Loucy (cell line): ENCODE measurements around the gene ORC3.

ENCODE experiments used
- CTCF ChIP-seq: fragments of 200-600 bp; sonication (generic); conservative IDR thresholded peaks from 2 replicates; pipeline ENCODE4 v1.5.1; 2014; ENCODE audit warnings: mild to moderate bottlenecking, antibody characterized with exemption, low read length
- EZH2phosphoT487 ChIP-seq: fragments of 200-600 bp; IDR thresholded peaks from 2 replicates; pipeline ENCODE4 v1.6.1; 2018; ENCODE audit warnings: antibody characterized with exemption, mild to moderate bottlenecking, moderate library complexity, borderline replicate concordance

DNA sequence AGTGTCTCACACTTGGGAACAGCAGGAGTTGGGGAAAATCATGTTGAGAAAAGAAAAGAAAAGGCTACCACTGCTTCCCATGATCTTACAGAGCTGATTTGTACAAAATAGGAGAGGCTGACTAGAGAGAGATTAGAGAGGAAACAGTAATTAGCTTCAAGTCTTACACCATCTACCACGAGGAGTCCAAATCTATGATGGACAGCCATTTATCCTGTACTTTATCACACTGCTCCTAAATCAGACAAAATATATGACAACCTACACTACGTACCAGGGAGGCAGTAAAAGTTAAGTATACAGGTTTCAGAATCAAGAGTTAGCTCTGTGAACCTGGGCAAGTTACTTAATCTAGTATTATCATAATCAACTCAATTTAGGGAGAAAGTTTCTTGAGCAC is 38.1 kb upstream of the ORC3 start:
- no peak for TF ChIP-seq CTCF
- TF ChIP-seq EZH2phosphoT487: no peak
